GM18909 (cell line): ENCODE results near the gene ABCG1.
"Not testable (repeated sequence)": the region's sequence is repeated elsewhere in the genome, so short reads cannot be mapped to it uniquely, and the experiment has no call there.

ENCODE experiments used
- ATAC-seq: cut with Tn5 transposase; IDR thresholded peaks from one replicate; pipeline ENCODE4 v1.9.1; 2021; ENCODE audit warnings: mild to moderate bottlenecking; ENCODE audit not compliant: unreplicated experiment, poor library complexity

ABCG1 gene

DNA sequence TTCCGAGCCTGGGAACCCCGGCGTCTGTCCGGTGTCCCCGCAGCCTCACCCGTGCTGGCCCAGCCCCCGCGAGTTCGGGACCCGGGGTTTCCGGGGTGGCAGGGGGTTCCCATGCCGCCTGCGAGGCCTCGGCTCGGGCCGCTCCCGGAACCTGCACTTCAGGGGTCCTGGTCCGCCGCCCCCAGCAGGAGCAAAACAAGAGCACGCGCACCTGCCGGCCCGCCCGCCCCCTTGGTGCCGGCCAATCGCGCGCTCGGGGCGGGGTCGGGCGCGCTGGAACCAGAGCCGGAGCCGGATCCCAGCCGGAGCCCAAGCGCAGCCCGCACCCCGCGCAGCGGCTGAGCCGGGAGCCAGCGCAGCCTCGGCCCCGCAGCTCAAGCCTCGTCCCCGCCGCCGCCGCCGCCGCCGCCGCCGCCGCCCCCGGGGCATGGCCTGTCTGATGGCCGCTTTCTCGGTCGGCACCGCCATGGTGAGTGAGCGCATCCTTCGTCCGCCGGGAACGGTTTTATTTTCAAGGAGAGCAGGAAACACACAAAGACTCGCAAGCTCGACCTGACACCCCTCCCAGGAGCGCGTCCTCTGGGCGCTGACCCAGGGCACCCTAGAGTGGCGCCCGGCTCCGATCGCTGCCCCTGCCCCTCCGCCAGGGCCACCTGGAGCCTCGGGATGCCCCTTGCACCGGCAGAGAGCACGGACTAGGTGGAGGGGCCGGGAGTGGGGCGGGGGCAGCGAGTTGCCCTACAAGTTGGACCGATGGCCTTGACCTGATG is at the start of gene ABCG1:
Gene ABCG1, plus strand, starts transcription at position 305 of the 770 bp plus-strand sequence. Its CDS starts 123 bp downstream, at position 428.
- no peak for ATAC-seq

DNA sequence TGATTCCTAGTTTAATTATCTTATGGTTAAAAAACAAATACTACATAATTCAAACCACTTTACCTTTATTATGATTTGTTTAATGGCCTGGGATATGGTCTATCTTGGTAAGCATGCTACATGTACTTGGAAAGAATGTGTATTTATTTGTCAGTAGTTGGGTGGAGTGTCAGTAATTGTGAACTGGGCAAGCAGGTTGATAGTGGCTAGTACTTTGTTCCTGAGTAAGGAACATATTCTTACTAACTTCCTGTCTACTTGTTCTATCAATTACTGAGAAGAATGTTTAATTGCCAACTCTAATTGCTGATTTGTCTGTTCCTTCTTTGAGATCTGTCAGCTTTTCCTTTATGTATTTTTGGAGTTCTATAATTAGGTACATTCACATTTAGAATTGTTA is 49.2 kb upstream of the ABCG1 start:
- ATAC-seq = no peak

- no peak for ATAC-seq
These were observed 47.6 kb upstream of the ABCG1 start for GRCh38 chr21:42171091-42172053.

- no peak for ATAC-seq
These were observed 46.1 kb upstream of the ABCG1 start for GRCh38 chr21:42172596-42173483.

DNA sequence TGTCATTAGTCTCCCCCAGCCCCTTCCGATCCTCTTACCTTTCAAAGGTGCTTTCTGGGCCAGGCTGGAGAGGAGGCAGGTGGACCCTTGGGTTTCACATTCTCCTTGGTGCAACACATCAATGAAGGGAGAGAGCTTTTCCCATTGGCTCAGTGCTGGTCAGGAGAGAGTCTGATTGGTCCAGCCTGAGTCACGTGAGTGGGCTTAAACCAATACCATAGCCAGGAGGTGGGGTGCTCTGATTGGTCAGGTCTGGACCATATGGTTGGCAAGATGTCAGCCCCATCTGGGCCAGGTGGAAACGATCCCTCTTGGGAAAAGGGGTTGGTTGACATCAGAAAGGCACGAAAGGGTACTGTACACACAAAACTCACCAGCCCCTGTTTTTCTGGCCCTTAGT is 44.8 kb upstream of the ABCG1 start:
- ATAC-seq = no peak

DNA sequence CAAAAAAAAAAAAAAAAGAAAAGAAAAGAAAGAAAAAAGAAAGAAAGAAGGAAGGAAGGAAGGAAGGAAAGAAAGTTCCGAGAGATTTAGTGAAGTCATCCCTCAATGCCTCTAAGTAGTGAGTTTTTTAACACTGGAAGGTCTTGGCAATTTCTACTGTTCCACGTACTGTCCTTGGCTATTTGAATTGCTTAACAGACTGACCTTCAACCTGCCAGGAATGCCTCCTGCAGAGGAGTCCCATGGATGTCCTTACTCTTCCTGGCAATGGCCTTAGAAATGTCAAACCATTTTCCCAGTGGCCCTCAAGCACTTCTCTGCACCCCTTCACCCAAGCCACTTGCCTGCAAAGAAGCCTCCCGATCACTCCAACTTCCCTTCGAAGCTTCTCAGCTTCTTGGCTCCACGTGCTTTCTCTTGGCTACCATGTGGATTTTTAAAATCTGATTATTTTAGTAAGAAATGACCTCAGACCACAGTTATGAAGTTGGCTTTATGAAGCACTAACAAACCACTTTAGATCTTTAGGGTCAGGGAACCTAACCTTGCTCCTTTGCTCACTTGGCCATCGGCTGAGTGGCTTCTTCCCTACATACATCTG is 43.7 kb upstream of the ABCG1 start:
- ATAC-seq = no peak

- no peak for ATAC-seq
These were observed 42.1 kb upstream of the ABCG1 start for GRCh38 chr21:42176859-42177258.

DNA sequence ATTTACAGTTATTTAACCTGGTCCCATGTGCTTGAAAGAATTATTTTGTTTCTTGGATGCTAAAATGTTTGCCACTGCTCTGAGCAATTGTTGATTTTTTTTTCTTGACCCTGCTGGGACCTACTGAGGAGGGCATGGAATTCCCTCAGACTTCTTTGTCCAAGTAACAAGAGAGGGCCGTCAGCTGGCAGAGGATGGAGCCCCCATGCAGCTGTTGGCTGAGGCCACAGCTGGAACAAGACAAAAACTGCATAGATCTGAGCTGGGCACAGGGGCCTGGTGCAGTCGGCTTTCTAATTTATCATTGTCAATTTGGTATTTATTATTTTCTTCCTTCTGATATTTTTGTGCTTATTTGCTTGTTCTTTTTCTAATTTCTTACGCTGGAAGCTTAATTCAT is 39.6 kb upstream of the ABCG1 start:
- ATAC-seq = no peak

GRCh38 chr21:42180001-42180400 is 38.9 kb upstream of the ABCG1 start:
- ATAC-seq = not testable (repeated sequence)

DNA sequence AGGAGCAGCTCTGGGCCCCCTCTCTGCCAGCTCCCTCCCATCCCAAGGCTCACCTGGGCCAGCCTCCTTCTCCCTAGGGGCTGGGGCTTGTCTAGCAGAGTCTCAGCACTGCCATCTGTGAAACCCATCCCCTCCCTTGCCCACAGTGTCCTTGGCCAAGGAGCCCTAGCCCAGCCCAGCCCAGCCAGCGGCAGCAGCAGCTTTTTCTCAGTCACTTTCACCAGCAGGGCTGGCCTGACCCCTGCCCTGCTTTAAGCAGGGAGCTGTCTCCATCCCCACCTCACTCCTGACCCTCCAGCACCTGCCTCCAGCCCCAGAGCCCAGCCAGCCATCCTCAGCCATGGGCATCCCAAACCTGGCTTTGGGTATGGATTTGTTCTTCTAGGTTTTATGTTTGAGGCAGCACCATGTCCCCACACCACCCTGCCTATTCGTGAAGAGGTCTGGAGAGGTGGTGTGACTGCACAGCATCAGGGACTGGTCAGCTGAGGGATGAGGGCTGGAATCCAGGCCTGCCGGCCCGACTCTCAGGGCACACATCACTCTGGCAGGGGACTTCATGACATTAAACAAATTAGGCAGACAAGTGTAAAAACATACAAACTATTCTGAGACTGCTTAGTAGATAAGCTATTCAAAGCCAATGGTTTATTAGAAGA is 36.1 kb upstream of the ABCG1 start:
- ATAC-seq = no peak

DNA sequence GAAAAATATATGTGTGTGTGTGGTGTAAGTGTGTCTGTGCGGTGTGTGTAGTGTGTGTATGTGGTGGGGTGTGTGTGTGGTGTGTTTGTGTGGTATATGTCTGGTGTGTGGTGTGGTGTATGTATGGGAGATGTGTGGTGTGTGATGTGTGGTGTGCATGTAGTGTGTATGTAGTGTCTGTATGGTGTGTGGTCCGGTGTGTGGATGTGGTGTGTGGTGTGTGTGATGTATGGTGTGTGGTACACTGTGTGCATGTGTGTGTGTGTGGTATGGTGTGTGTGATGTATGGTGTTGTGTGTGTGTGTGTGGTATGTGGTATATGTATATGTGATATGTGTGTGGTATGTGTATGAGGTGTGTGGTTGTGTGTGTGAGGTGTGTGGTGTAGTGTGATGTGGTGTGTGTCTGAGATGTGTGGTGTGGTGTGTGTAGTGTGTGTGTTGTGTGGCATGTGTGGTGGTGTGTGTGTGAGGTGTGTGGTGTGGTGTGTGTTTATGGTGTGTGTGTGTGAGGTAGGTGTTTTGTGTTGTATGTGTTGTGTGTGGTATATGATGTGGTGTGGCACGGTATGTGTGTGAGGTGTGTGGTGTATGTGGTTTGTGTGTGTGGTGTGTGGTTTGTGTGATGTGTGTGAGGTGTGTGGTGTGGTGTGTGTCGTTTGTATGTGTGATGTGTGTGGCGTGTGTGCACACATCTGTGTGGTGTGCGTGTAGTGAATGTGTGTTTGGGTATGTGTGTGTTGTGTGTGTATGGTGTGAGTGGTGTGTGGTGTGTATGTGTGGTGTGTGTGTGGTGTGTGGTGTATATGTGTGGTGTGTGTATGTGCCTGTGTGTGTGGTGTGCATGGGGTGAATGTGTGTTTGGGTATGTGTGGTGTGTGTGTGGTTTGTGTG is 35.3 kb upstream of the ABCG1 start:
- ATAC-seq = no peak

- no peak for ATAC-seq
These were observed 32.3 kb upstream of the ABCG1 start for GRCh38 chr21:42186591-42186990.

- ATAC-seq = peak; percentile 94
These were observed 30.8 kb upstream of the ABCG1 start for GRCh38 chr21:42187976-42188653.

- ATAC-seq = no peak
These were observed 30.3 kb upstream of the ABCG1 start for GRCh38 chr21:42188663-42189062.

- no peak for ATAC-seq
These were observed 29.5 kb upstream of the ABCG1 start for GRCh38 chr21:42189431-42189830.

GRCh38 chr21:42189860-42190485 is 29.0 kb upstream of the ABCG1 start:
- no peak for ATAC-seq

GRCh38 chr21:42190486-42190863 is 28.5 kb upstream of the ABCG1 start:
- no peak for ATAC-seq
